KOPT-K1 (cell line): ENCODE measurements around the gene PARP9.
A peak's percentile ranks its signal among the peaks of the same experiment; 100 is the strongest.

Experiments used
- H3K27ac ChIP-seq: fragments of 200-600 bp; sonication (generic); 2 replicates; pipeline ENCODE4 v1.5.1; 2016; ENCODE audit warnings: antibody characterized with exemption, mild to moderate bottlenecking, low read depth, low read length; ENCODE audit not compliant: poor library complexity, severe bottlenecking
- H3K36me3 ChIP-seq: fragments of 200-600 bp; sonication (generic); 2 replicates; pipeline ENCODE4 v1.5.1; 2017; ENCODE audit warnings: antibody characterized with exemption, mild to moderate bottlenecking, low read length, moderate library complexity; ENCODE audit not compliant: insufficient read depth
- H3K9me3 ChIP-seq: fragments of 200-600 bp; sonication (generic); 2 replicates; pipeline ENCODE4 v1.5.1; 2017; ENCODE audit warnings: antibody characterized with exemption, low read length, mild to moderate bottlenecking; ENCODE audit not compliant: insufficient read depth, poor library complexity, severe bottlenecking

The PARP9 gene

DNA sequence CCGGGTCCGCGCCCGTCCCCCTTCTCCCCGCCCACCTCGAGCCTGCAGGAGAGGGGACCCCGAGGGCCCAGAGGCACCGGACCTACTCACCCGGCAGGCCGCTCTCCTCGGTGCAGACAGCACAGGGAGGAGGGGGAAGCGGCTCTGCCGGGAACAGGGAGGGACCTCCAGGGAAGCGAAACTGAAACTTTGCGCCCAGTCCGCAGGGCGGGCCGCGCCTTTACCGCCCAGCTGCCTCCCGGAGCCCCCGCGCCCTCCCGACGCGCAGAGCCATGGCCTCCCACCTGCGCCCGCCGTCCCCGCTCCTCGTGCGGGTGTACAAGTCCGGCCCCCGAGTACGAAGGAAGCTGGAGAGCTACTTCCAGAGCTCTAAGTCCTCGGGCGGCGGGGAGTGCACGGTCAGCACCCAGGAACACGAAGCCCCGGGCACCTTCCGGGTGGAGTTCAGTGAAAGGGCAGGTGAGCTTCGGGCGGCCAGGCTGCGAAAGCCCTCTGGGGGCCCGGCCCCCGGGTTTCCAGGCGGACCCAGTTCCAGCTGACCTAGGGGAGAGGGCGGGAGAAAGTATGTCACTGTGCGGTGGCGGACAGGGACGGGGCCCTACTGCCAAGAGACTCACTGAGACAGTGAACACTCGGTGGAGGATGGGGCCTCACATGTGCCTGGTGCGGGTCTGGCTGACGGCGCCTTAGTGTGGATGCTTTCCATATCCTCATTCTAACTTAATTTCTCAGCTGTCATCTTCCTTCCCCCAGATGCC is at the start of gene PARP9, which contains the start of gene DTX3L:
Gene PARP9, minus strand, starts transcription at position 146 of the 758 bp plus-strand sequence. CDS start 4,680 bp downstream, outside the sequence.
Gene DTX3L, plus strand, starts transcription at position 184 of the 758 bp plus-strand sequence. Its CDS starts 89 bp downstream, at position 273.
- Histone ChIP-seq H3K27ac (peak within 1 kb of the TSS; percentile 97), H3K36me3 (peaks cover 44% of the 10 kb centered on the region), H3K9me3 (no peaks in the 10 kb centered on the region)

DNA sequence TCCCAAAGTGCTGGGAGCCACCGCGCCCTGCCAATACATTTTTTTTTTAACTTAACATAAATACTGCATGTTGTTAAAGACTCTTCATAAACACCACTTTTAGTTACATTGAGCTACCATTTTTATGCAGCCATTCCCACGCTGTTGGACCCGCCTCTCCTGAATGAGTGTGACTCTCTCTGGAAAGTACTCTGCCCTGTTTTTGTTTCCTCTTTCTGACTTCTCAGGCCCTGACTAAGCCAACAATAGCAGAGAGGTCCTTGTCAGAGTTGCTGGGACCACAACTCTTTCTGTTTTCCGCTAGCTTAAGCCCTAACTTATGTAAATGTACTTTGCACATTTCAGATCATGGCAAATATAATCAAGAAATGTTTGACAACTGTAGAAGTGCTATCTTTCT is 48.6 kb upstream of the PARP9 start:
- Histone ChIP-seq H3K27ac (no peak overlapping the region), H3K9me3 (no peaks in the 10 kb centered on the region), H3K36me3 (no peaks in the 10 kb centered on the region)

DNA sequence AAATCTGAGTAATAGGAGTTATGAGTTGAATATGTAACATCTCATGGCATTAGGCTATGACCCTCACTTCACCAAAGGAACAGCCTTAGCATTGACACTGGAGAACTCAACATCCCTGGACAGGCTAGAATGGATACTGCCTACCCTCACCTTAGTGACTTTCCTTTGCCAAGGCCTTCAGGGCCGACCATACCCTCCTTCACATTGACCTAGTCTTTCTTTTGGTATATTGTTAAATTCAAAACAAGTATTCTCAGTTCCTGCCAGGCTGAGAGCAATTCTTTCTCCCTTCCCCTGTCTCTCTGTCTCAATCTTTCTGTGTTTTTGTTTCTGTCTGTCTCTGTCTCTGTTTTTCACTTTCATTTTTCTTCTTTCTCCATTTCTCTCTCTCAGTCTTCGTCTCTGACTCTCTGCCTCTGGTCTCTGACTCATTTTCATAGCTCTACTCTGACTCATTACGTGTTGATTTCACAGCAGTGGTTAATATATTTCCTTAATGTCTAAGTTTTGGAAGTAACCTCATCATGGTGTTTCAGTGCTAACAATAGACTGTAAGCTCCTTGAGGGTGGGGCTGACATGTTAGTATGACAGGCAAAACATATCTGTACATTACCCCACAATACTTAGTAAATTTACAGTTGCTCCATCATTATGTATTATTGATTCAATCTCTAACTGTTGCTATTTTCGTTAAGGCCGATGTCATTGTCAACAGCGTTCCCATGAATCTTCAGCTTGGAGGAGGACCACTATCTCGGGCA is 45.9 kb upstream of the PARP9 start:
- Histone ChIP-seq H3K9me3 (no peaks in the 10 kb centered on the region), H3K36me3 (no peaks in the 10 kb centered on the region), H3K27ac (no peak overlapping the region)

DNA sequence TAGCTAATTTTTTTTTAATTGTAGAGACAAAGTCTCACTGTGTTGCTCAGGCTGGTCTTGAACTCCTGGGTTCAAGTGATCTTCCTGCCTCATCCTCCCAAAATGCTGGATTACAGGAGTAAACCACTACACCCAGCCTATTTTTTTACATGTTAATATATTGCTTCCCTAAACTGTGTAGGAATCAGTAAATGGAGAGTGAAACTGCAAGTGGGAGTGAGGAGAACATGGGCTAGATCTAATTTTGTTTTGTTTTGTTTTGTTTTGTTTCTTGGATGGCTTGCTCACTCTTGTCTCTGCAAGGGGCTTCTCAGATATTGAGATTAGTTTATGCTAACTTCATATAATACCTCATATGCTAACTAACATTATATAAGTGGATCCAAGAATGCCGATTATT is 44.8 kb upstream of the PARP9 start:
- no peaks in the 10 kb centered on the region for H3K36me3 ChIP-seq

DNA sequence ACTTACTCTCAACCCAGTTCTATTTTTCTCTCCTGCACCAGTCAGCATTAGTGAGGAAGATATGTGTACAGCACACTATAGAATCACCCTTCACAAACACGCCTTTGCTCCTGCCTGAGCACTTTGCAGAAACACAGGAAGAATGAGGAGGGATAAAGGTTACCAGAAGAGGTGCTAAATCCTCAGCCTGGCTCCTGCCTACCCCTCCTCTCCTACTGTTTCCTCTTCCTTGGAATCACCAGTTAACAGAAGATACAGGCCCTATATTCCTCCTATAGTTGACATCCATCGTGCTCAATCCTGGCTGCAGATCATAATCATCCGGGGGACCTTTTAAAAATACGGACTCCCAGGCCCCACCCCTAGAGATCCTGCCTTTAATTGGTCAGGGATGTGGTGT is 42.2 kb upstream of the PARP9 start:
- H3K36me3 ChIP-seq = no peaks in the 10 kb centered on the region
- H3K27ac ChIP-seq = no peak overlapping the region
- H3K9me3 ChIP-seq = no peaks in the 10 kb centered on the region

More for the DNA sequence above, 44.8 kb upstream of the PARP9 start:
- no peak overlapping the region for H3K27ac ChIP-seq
- no peaks in the 10 kb centered on the region for H3K9me3 ChIP-seq

DNA sequence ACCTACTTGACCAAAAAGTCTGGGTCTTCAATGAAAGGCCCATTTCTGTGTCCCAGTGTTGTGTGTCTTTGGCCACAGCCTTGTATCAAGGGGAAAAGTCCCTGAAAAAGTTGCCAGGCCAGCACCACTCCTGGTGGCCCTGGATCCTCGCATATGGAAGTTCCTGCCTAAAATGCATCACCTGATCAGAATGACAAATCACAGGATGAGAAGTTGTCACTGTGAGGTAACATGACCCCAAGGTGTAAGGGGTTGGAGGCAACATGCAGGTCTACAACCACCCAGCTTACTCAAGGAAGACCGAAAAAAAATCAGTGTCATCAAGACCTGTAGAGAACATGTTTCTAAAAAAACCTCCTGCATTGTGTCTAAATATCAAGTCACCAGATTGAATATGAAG is 39.0 kb upstream of the PARP9 start:
- no peaks in the 10 kb centered on the region for H3K36me3 ChIP-seq
- no peaks in the 10 kb centered on the region for H3K9me3 ChIP-seq
- no peak overlapping the region for H3K27ac ChIP-seq

- H3K27ac ChIP-seq = no peak overlapping the region
- H3K9me3 ChIP-seq = no peaks in the 10 kb centered on the region
- no peaks in the 10 kb centered on the region for H3K36me3 ChIP-seq
Measured at GRCh38 chr3:122602011-122602710, 38.1 kb upstream of the PARP9 start.

DNA sequence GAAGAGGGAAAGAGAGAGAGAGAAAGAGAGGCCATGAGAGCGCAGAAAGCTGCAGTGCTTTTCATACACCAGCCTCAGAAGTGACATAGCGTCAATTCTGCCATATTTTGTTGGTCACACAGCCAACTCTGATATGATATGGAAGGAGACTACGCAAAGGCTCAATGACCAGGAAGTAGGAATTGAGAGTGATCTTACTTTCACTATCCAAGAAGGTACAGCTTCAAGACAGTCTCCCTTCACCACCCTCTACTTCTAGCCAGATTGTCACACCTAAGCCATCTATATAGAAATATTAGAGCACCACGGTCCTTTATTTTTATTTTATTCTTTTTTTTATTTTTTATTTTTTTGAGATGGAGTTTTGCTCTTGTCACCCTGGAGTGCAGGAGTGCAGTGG is 34.5 kb upstream of the PARP9 start:
- no peaks in the 10 kb centered on the region for H3K9me3 ChIP-seq
- no peaks in the 10 kb centered on the region for H3K36me3 ChIP-seq
- no peak overlapping the region for H3K27ac ChIP-seq

DNA sequence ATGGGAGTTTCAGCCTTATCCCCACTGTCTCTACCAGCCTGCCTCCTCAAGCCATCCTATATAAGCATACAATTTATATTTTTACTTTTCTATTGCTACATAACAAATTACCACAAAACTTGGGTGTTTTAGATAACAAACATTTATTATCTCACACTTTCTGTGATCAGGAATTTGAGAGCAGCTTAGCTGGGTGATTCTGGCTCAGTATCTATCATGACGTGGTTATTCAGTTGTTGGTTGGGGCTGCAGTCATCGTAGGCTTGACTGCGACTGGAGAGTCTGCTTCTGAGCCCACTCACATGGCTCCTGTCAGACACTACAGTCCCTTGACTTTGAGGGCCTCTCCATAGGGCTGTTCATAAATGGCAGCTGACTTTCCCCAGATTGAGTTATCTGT is 34.1 kb upstream of the PARP9 start:
- no peaks in the 10 kb centered on the region for H3K9me3 ChIP-seq

GRCh38 chr3:122594025-122594424 is 29.9 kb upstream of the PARP9 start:
- Histone ChIP-seq H3K36me3 (no peaks in the 10 kb centered on the region), H3K27ac (no peak overlapping the region), H3K9me3 (no peaks in the 10 kb centered on the region)

More for the DNA sequence above, 34.1 kb upstream of the PARP9 start:
- H3K27ac ChIP-seq = no peak overlapping the region
- H3K36me3 ChIP-seq = no peaks in the 10 kb centered on the region

- H3K9me3 ChIP-seq = no peaks in the 10 kb centered on the region
- H3K36me3 ChIP-seq = no peaks in the 10 kb centered on the region
- H3K27ac ChIP-seq = no peak overlapping the region
Measured at GRCh38 chr3:122590610-122591009, 26.5 kb upstream of the PARP9 start.

- H3K36me3 ChIP-seq = no peaks in the 10 kb centered on the region
- H3K27ac ChIP-seq = no peak overlapping the region
- no peaks in the 10 kb centered on the region for H3K9me3 ChIP-seq
Measured at GRCh38 chr3:122589297-122589696, 25.2 kb upstream of the PARP9 start.

GRCh38 chr3:122587572-122587971 is 23.5 kb upstream of the PARP9 start:
- no peak overlapping the region for H3K27ac ChIP-seq
- peaks cover 14% of the 10 kb centered on the region for H3K9me3 ChIP-seq
- no peaks in the 10 kb centered on the region for H3K36me3 ChIP-seq

DNA sequence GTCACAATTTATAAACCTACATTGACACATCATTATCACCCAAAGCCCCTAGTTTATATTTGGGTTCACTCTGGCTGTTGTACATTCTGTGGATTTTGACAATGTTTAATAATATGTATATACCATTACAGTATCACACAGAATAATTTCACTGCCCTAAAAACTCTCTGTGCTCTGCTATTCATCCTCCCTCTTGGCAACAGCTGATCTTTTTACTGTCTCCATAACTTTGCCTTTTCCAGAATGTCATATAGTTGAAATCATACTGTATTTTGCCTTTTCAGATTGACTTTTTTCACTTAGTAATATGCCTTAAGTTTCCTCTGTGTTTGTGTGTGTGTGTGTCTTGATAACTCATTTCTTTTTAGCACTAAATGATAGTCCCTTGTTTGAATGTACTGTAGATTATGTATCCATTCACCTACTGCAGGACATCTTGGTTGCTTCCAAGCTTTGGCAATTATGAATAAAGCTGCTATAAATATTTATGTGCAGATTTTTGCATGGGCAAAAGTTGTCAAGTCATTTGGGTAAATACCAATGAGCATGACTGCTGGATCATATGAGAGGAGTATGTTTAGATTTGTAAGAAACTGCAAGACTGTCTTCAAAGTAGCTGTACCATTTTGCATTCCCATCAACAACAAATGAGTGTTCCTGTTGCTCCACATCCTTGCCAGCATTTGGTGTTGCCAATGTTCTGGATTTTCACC is 22.8 kb upstream of the PARP9 start:
- Histone ChIP-seq H3K36me3 (no peaks in the 10 kb centered on the region), H3K27ac (no peak overlapping the region), H3K9me3 (peaks cover 20% of the 10 kb centered on the region)

DNA sequence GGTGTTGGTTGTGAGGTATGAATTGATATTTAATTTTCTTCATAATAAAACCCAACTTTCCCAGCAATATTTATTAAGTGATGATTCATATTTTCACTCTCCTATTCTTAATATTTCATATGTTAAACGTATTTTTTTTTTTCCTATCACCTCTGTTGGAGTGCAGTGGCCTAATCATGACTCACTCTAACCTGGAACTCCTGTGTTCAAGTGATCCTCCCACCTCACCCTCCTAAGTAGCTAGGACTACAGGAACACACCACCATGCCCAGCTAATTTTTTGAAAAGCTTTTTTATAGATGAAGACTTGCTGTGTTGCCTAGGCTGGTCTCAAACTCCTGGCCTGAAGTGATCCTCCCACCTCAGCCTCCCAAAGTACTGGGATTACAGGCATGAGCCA is 22.0 kb upstream of the PARP9 start:
- H3K27ac ChIP-seq = no peak overlapping the region
- no peaks in the 10 kb centered on the region for H3K36me3 ChIP-seq
- peaks cover 28% of the 10 kb centered on the region for H3K9me3 ChIP-seq
